K562 (cell line): Measurements from ENCODE around the gene PODN. TPM values are rescaled to one million over a fixed set of nuclear protein-coding genes. Genes with fewer than 3 reads are reported as not detected.

Experiments
- CAMTA2 ChIP-seq: fragments of 250-450 bp; sonication (Bioruptor Pico); conservative IDR thresholded peaks from 2 replicates; pipeline ENCODE4 v1.5.1; 2022
- ESRRA ChIP-seq: fragments of 450-650 bp; IDR thresholded peaks from 2 replicates; pipeline ENCODE4 v1.6.1; 2014; ENCODE audit warnings: low read depth, mild to moderate bottlenecking, moderate library complexity, borderline replicate concordance
- KAT8 ChIP-seq: fragments of 450-650 bp; IDR thresholded peaks from 2 replicates; pipeline ENCODE4 v1.6.1; 2016; ENCODE audit warnings: low read depth, mild to moderate bottlenecking
- KDM5B ChIP-seq: fragments of 200-600 bp; sonication (generic); IDR thresholded peaks from 2 replicates; pipeline ENCODE4 v1.6.1; 2012; ENCODE audit warnings: low read depth, mild to moderate bottlenecking, moderate library complexity, low read length, control low read depth, inconsistent platforms; ENCODE audit not compliant: insufficient replicate concordance
- MTA1 ChIP-seq: fragments of 450-650 bp; IDR thresholded peaks from 2 replicates; pipeline ENCODE4 v1.6.1; 2017; ENCODE audit warnings: borderline replicate concordance
- NR2C1 ChIP-seq, 2 experiments: fragments of 450-650 bp; IDR thresholded peaks; 2 replicates each; pipeline ENCODE4 v1.6.1; 2017; ENCODE audit warnings: mild to moderate bottlenecking in 2 of 2, antibody characterized with exemption in 1 of 2, inconsistent platforms in 1 of 2, missing compliant biosample characterization in 1 of 2, missing genetic modification characterization in 1 of 2
- U2AF2 ChIP-seq: fragments of 200-400 bp; formaldehyde crosslinking; optimal IDR thresholded peaks from 2 replicates; pipeline ENCODE3; 2017; ENCODE audit warnings: low read depth, mild to moderate bottlenecking, low read length
- ZFP30 ChIP-seq: fragments of 250-450 bp; sonication (Bioruptor Pico); IDR thresholded peaks from 2 replicates; pipeline ENCODE4 v1.8.0; 2022; ENCODE audit warnings: moderate library complexity, mild to moderate bottlenecking, inconsistent platforms, borderline replicate concordance
- ZNF224 ChIP-seq: sonication (generic); formaldehyde crosslinking; IDR thresholded peaks from 2 replicates; pipeline ENCODE4 v1.8.0; 2022; ENCODE audit warnings: mild to moderate bottlenecking, missing genetic modification reagents
- ZNF280A ChIP-seq: fragments of 450-650 bp; IDR thresholded peaks from 2 replicates; pipeline ENCODE4 v1.6.1; 2018; ENCODE audit warnings: mild to moderate bottlenecking, low read depth; ENCODE audit not compliant: partially characterized antibody
- ZSCAN29 ChIP-seq: fragments of 450-650 bp; IDR thresholded peaks from 2 replicates; pipeline ENCODE4 v1.6.1; 2017
- polyA plus RNA-seq, 8 experiments: library from polyadenylated mRNA; depleted of rRNA in 4 of 8; stranded (reverse) in 5 of 8; unstranded in 3 of 8; fragments of >200 nt; fragmentation: Nextera tagmentation in 2 of 8; fragmentation: Illumina TruSeq in 1 of 8; extraction: Ambion mirVana in 2 of 8; extraction: Trizol in 1 of 8; gene quantifications; 2 replicates each; pipeline versions ENCODE4 v1.2.1 to v1.2.3, GENCODE V29; 2011 to 2014; ENCODE audit warnings: inconsistent platforms in 1 of 8, missing spikeins in 1 of 8
- total RNA-seq, 7 experiments: library from RNA; depleted of rRNA in 6 of 7; stranded (reverse); fragments of >200 nt in 6 of 7; fragmentation: Illumina TruSeq in 2 of 7; extraction: Trizol in 2 of 7; gene quantifications; 2 replicates each; pipeline versions ENCODE4 v1.2.1 to v1.2.3, GENCODE V29; 2011 to 2021; ENCODE audit warnings: low replicate concordance in 1 of 7
- TF ChIP-seq, protein P1 (sequence below), 2 experiments: IDR thresholded peaks; 2 replicates each; pipeline ENCODE4 v1.6.1; 2012; ENCODE audit warnings: improper control_type of control experiment in 2 of 2, low read depth in 2 of 2, low read length in 2 of 2, borderline replicate concordance in 1 of 2
- TF ChIP-seq, protein P2 (sequence below): fragments of 200-800 bp; sonication (Bioruptor generic); IDR thresholded peaks from 2 replicates; pipeline ENCODE4 v1.6.1; 2017; ENCODE audit warnings: missing genetic modification characterization, missing compliant biosample characterization
- TF ChIP-seq, protein P3 (sequence below): fragments of 250-450 bp; sonication (Bioruptor Pico); IDR thresholded peaks from 2 replicates; pipeline ENCODE4 v1.4.0; 2020; ENCODE audit warnings: borderline replicate concordance

Gene PODN
- total and polyA plus RNA-seq, 9 of the 15 experiments (the other 6 are each of a cell fraction or from before 2014, with no cell fraction given) = not detected

GRCh38 chr1:53061859-53062707 is at the start of gene PODN (continued):
- TF ChIP-seq, protein P1, sequence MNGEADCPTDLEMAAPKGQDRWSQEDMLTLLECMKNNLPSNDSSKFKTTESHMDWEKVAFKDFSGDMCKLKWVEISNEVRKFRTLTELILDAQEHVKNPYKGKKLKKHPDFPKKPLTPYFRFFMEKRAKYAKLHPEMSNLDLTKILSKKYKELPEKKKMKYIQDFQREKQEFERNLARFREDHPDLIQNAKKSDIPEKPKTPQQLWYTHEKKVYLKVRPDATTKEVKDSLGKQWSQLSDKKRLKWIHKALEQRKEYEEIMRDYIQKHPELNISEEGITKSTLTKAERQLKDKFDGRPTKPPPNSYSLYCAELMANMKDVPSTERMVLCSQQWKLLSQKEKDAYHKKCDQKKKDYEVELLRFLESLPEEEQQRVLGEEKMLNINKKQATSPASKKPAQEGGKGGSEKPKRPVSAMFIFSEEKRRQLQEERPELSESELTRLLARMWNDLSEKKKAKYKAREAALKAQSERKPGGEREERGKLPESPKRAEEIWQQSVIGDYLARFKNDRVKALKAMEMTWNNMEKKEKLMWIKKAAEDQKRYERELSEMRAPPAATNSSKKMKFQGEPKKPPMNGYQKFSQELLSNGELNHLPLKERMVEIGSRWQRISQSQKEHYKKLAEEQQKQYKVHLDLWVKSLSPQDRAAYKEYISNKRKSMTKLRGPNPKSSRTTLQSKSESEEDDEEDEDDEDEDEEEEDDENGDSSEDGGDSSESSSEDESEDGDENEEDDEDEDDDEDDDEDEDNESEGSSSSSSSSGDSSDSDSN (IDR thresholded peaks at IDR 0.05; ENCODE audit: borderline replicate concordance in 1 of 2, low read depth in 2 of 2, low read length in 2 of 2) = no peak
- TF ChIP-seq, protein P2, sequence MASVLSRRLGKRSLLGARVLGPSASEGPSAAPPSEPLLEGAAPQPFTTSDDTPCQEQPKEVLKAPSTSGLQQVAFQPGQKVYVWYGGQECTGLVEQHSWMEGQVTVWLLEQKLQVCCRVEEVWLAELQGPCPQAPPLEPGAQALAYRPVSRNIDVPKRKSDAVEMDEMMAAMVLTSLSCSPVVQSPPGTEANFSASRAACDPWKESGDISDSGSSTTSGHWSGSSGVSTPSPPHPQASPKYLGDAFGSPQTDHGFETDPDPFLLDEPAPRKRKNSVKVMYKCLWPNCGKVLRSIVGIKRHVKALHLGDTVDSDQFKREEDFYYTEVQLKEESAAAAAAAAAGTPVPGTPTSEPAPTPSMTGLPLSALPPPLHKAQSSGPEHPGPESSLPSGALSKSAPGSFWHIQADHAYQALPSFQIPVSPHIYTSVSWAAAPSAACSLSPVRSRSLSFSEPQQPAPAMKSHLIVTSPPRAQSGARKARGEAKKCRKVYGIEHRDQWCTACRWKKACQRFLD (CRISPR knock-in tag) = no peak
- TF ChIP-seq NR2C1 (IDR thresholded peaks at IDR 0.05) (no peak), NR2C1 (tag; IDR thresholded peaks at IDR 0.05) (no peak), ZFP30 (CRISPR knock-in tag) (no peak), ZSCAN29 (no peak), KAT8 (no peak), CAMTA2 (CRISPR knock-in tag) (no peak), ZNF224 (CRISPR knock-in tag) (no peak), KDM5B (no peak), ZNF280A (no peak), ESRRA (no peak), U2AF2 (no peak), MTA1 (no peak)
- TF ChIP-seq, protein P3, sequence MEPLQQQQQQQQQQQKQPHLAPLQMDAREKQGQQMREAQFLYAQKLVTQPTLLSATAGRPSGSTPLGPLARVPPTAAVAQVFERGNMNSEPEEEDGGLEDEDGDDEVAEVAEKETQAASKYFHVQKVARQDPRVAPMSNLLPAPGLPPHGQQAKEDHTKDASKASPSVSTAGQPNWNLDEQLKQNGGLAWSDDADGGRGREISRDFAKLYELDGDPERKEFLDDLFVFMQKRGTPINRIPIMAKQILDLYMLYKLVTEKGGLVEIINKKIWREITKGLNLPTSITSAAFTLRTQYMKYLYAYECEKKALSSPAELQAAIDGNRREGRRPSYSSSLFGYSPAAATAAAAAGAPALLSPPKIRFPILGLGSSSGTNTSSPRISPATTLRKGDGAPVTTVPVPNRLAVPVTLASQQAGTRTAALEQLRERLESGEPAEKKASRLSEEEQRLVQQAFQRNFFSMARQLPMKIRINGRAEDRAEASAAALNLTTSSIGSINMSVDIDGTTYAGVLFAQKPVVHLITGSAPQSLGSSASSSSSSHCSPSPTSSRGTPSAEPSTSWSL = no peak
- TF ChIP-seq, all 486 proteins: peak for 0
